Testis (tissue), 2 donors: ENCODE data around the gene OR2A1.
"Not testable (repeated sequence)": the region's sequence is repeated elsewhere in the genome, so short reads cannot be mapped to it uniquely, and the experiment has no call there.

Source experiments
- CTCF ChIP-seq, 3 experiments: fragments of 450-650 bp in 2 of 3; fragments of 200-600 bp in 1 of 3; sonication (generic) in 1 of 3; IDR thresholded peaks; one replicate each; pipeline ENCODE4 v1.5.1; 2016 to 2019; ENCODE audit warnings: antibody characterized with exemption in 3 of 3, mild to moderate bottlenecking in 2 of 3, moderate library complexity in 1 of 3
- POLR2A ChIP-seq: fragments of 450-650 bp; IDR thresholded peaks from one replicate; pipeline ENCODE4 v1.6.1; 2017; ENCODE audit warnings: antibody characterized with exemption, mild to moderate bottlenecking, moderate library complexity

DNA sequence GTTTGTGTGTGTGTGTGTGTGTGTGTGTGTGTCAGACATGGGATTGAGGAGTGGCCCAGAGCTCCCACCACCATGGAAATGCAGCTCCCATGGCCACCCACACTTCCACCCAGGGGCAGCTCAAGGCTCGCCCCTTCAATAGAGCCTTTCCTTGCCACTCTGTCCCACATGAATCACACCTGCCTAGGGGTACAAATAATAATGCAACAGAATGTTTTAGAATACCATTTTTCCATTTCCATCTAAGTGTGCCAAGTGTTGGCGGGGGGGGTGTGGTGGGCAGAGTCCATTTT, 19.7 kb downstream of the OR2A1 start:
- TF ChIP-seq CTCF (IDR thresholded peaks at IDR 0.05); POLR2A: not testable (repeated sequence)
